GM21526 (cell line): ENCODE data around the gene ELN.
"Not testable (repeated sequence)": the region's sequence is repeated elsewhere in the genome, so short reads cannot be mapped to it uniquely, and the experiment has no call there.

Experiments used
- ATAC-seq: cut with Tn5 transposase; IDR thresholded peaks from one replicate; pipeline ENCODE4 v1.9.1; 2021; ENCODE audit warnings: moderate library complexity; ENCODE audit not compliant: unreplicated experiment, low FRiP score

The ELN gene

DNA sequence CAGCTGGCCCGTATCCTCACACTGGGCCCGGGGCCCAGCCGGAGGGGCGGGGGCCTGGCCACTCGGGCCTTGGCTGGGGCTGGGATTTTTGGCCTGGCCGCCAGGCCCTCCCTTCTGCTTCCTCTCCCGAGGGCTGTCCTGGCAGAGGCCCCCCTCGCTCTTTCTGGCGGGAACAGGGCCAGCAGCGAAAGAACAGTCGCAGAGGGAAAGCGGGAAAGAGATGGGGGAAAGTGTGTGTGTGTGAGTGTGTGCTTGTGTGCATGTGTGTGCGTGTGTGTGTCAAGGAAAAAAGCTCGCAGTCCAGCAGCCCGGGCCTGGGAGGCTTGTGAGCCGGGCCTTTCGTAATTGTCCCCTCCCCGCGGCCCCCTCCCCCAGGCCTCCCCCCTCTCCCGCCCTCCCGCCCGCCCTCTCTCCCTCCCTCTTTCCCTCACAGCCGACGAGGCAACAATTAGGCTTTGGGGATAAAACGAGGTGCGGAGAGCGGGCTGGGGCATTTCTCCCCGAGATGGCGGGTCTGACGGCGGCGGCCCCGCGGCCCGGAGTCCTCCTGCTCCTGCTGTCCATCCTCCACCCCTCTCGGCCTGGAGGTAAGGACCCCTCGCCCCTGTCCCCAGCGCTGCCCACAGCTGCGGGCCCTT lies at the start of gene ELN:
TSS of gene ELN (plus strand) at position 491 of the 638 bp plus-strand sequence. CDS start at position 506, 15 bp downstream.
- ATAC-seq: no peak

DNA sequence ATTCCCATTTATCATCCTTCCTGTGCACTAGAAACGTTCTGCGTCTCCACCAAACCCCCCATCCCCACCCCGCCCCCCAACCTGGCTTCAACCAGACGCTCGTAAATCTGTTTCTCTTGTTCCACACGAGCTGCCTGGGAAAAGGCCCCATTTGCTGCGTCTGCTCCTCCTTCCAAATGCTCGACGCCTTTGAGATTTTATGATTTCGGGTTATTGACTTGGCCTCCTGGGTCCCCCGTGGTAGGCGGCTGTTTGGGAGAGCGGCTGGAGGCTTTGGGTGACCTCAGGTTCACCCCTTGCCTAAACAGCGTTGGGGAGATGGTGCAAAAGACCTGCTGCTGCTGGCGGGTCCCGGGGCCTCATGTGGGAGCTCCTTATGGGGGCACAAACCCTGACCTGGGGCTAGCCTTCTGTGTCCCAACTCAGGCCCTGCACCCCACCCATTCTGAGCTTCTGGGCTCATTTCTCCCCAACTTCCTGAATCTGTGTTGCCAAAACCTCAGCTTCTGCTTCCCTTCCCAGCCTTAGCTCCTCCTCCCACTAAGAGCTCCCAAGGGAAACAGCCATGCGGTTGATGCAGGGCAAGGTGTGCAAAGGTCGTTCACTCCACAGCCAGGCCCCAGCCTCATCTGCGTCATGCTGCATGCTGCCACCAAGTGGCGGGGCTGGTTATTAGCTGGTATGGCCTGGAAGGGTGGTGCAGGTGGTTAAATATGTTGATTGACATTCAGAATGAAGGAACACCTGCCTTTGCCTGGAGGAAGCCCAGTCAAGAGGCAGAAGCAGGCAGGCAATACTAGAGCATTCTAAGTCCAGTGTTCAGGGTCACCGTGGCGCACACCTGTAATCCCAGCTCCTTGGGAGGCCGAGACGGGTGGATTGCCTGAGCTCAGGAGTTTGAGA lies 49.1 kb upstream of the ELN start:
- ATAC-seq: no peak

GRCh38 chr7:73979656-73980055 lies 48.3 kb upstream of the ELN start:
- not testable (repeated sequence) for ATAC-seq

DNA sequence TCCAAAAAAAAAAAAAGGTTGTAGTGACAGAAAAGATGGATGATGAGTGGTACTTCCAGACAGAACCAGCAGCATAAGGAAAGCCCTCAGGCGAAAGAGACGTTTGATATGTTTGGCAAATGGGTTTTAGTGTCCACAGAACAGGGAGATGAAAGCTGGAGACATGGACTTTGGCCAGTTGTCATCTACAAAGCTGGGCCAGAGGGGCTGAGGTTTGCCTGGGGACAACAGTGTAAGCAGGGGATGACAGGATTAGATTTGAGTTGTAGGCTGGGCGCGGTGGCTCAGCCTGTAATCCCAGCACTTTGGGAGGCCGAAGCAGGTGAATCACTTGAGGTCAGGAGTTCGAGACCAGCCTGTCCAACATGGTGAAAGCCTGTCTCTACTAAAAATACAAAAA lies 47.8 kb upstream of the ELN start:
- no peak for ATAC-seq

GRCh38 chr7:73981933-73982332 lies 46.0 kb upstream of the ELN start:
- ATAC-seq: no peak

GRCh38 chr7:73983437-73984164 lies 44.4 kb upstream of the ELN start:
- ATAC-seq: no peak

- ATAC-seq: no peak
Observed at GRCh38 chr7:73984481-73985205, 43.3 kb upstream of the ELN start.

DNA sequence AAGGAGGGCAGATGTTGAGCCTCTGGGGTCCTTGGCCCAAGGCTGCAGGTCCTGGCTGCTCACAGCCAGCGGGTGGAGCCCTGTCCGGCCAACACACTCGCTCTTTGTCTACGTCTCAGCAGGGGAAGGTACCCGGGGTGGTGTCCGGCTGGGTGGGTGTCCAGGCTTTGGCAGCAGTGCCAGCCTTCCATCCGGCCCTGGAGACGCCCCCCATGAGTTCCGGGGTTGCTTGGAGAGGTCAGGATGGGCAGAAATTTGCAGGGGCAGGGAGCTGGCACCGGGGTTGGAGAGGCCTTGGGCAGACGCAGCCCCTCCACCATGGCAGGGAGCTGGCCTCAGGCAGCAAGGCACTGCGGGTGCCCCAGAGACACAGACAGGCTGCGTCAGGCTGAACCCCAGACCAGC lies 42.2 kb upstream of the ELN start:
- ATAC-seq: no peak

DNA sequence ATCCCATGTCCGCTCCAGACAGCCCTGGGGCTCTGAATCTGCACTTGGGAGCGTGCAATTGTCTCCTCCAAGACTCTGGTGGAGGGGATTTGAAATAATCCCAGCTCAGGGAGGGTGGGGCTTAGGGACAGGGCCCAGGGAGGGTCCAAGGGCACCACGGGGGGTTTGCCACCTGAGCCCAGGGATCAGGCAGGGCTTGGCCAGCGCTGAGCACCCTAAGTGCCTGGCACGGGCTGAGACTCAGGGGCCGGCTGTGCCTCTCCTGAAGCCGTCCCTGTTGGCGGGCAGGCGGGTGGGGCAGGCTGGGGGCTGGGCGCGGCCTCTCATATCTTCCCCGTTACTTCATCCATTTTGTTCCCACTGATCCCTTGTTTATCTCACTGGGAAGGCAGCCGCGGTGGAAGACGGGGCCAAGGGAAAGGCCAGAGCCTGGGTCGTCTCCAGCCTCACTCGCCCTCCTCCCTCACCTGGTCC lies 41.8 kb upstream of the ELN start:
- ATAC-seq: no peak

- ATAC-seq: no peak
Observed at GRCh38 chr7:73987298-73987697, 40.7 kb upstream of the ELN start.

DNA sequence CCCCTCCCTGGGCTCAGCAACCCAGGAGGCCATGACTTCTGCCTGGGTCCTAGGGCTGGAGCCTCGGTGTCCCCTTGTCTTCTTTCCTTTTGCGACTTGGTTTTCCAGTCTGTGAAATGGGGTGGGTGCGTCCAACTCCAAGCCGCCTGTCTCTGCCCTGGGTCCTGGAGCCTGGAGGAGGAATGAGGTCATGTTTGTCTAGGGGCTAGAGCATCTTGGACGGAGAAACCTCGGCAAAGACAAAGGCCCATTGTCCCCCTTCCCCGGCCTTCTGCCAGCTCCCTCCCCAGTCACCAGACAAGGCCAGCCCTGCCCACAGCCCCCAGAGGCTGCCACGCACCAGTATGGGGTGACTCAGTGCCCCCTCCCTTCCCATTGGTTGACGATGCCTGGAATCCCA lies 39.8 kb upstream of the ELN start:
- ATAC-seq: no peak

DNA sequence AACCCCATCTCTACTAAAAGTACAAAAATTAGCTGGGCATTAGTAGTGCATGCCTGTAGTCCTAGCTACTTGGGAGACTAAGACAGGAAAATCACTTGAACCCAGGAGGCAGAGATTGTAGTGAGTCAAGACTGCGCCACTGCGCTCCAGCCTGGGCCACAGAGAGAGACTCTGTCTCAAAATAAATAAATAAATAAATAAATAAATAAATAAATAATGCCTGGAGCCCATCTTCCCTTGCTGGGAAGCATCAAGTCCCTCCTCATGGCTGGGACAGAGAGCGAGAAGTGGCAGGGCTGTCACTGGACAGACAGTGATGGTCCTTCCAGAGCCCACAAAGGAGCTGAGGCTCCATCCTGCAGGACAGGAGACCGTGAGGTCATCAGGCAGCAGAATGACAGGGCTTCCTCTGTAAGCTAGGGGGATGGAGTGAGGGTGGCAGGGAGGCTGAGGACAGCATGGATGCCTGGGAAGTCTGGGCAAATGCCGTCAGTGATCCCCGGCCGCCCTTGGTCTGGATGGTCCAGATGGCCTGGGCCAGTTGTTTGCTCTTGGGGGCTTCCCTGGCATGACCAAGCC lies 36.4 kb upstream of the ELN start:
- no peak for ATAC-seq

GRCh38 chr7:73992101-73992562 lies 35.8 kb upstream of the ELN start:
- ATAC-seq: no peak

DNA sequence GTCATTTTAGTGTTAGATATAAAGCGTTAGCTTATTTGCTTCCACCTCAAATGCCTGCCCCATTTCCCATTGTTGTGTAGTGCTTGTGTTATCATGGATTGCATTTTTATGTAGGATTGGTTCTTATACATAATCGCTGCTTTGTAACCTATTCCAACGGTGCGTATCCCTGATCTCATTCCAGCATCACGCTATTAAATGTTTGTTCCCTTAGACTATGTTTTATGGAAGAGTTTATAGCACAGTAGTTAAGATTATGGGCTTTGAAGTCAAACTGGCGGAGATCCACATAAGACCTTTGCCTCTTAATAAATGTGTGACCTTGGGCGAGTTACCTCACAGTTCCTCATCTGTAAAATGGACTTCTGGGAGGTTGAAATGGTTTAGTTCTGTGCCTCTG lies 34.0 kb upstream of the ELN start:
- no peak for ATAC-seq

- ATAC-seq: no peak
Observed at GRCh38 chr7:73994761-73995160, 33.2 kb upstream of the ELN start.

GRCh38 chr7:73995330-73995729 lies 32.6 kb upstream of the ELN start:
- ATAC-seq: no peak

- no peak for ATAC-seq
Observed at GRCh38 chr7:73995821-73996511, 32.0 kb upstream of the ELN start.

DNA sequence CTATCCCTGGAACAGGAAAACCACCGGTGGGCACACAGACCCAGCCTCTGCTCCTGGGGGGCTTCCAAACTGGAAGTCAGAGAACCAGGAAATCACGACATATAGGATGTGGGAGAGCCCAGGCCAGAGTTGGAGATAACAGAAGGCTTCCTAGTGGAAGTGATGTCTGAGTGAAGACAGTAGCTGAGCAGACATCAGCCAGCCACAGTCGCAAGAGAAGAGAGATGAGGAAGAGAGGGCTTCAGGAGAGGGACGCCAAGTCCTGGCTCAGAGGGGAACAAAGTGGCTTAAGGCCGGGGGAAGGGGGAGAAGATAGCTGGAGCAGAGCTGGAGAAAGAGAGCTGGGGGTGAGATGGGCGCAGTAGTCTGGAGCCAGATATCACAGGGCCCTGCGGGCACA lies 30.9 kb upstream of the ELN start:
- no peak for ATAC-seq

- no peak for ATAC-seq
Observed at GRCh38 chr7:73999664-74000435, 28.1 kb upstream of the ELN start.
